NCI-H345 treated with DMSO at 0.1 percent for 48 hours (cell line): Measurements from ENCODE around the gene ZNF362.
"Not testable (repeated sequence)": the region's sequence is repeated elsewhere in the genome, so short reads cannot be mapped to it uniquely, and the experiment has no call there.

Experiments used
- DNase-seq: peaks from one replicate; lab custom pipeline; 2025; ENCODE audit not compliant: unreplicated experiment; lab: John Stamatoyannopoulos, UW

ZNF362 gene

DNA sequence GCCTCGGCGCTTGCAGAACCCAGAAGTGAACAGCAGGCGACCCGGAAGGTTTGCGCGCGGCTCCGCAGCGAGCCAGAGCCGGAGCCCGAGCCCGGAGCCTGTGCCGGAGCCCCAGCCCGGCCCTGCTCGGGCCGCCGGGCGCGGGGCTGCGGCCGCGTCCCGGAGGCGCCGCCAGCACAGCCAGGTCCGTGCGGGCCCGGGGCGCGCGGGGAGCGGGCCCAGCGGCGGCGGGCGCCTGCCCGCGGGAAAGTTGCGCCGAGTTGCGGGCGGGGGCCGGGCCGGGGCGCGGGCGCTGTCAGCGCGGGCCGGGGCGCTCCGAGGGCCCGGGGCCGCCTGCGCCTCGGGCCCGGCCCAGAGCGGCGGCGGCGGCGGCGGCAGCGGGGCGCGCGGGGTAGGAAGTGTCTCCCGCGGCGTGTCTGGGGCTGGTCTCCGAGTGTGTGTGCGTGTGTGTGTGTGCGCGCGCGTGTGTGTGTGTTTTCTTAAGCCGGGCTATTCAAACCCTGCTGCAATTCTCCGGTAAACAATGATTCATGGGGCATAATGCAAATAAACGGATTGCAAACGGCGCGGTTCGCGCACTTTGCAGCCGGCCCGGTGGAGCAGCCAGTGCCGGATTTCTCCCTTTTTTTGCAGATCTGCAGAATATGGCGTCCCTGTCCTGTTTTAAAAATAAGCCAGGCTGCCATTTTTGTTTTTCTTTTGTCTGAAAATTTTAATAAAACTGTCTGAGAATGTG is at the start of gene ZNF362:
TSS of gene ZNF362 (plus strand) at position 22 of the 736 bp plus-strand sequence. CDS start 14,083 bp downstream, outside the sequence.
- peak; percentile 74 for DNase-seq

DNA sequence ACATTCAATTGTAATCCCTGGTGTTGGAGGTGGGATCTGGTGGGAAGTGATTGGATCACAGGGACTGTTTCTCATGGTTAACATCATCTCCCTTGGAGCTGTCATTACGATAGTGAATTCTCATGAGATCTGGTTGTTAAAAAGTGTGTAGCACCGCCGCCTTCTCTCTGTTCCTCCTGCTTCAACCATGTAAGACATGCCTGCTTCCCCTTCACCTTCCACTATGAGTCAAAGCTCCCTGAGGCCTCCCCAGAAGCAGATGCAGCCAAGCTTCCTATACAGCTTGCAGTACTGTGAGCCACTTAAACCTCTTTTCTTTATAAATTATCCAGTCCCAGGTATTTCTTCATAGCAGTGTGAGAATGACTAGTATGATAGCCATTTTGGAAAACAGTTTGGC is 44.3 kb upstream of the ZNF362 start:
- no peak for DNase-seq

DNA sequence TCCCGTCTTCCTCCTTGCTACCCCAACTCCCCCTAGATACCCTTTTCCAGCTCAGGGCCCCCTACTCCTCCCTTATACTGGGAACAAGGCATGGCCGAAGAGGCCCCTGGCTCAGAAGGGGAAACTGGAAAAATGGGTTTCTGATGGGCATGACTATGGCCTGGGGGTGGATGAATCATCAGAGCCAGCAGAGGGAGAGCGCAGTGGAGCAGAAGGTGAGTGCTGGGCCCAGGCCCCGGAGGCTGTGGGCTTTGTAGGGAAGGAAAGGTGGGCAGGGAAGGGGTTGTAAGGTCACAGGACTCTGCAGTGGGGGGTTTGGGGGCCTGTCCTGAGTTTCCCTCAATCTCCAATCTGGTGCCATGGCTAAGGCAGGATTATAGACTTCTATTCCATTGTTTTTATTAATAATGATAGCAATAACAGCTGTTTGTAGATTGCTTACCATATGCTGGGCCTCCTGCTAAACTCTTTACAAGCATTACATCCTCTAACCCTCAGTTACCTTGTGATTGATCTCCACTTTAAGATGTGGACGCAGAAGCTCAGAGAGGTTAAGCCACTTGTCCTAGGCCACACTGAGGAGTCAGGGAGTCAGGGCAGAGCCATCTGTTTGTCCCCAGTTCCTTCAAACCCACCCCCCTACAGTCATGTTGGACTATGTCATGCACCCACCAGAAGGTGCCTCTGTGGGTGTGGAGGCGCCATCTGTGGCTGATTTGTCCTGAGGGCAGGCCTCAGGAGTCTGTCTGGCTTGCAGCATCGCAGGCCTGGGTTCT is 36.2 kb upstream of the ZNF362 start:
- DNase-seq = no peak

- DNase-seq = no peak
Measured at GRCh38 chr1:33220676-33221384, 35.5 kb upstream of the ZNF362 start.

GRCh38 chr1:33221385-33221758 is 34.9 kb upstream of the ZNF362 start:
- DNase-seq = no peak

DNA sequence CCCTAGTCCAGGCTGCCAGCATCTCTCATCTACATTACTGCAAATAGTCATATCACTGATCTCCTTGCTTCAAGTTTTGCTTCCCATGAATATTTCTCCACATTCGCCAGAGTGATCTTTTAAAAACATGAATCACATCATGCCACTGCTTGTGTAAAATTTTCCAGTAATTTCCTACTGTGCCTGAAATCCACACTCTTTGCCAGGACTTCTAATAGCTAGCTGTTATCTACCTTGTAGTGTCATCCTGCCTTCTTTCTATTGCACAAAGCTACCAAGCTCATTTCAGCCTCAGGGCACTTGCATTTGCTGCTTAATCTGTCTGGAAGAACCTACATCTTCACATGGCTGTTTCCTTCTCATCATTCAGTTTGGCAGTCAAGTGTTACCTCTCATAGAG is 33.9 kb upstream of the ZNF362 start:
- DNase-seq = no peak

- no peak for DNase-seq
Measured at GRCh38 chr1:33224166-33224707, 32.1 kb upstream of the ZNF362 start.

- DNase-seq = no peak
Measured at GRCh38 chr1:33225586-33225985, 30.7 kb upstream of the ZNF362 start.

- DNase-seq = no peak
Measured at GRCh38 chr1:33228935-33229487, 27.3 kb upstream of the ZNF362 start.

DNA sequence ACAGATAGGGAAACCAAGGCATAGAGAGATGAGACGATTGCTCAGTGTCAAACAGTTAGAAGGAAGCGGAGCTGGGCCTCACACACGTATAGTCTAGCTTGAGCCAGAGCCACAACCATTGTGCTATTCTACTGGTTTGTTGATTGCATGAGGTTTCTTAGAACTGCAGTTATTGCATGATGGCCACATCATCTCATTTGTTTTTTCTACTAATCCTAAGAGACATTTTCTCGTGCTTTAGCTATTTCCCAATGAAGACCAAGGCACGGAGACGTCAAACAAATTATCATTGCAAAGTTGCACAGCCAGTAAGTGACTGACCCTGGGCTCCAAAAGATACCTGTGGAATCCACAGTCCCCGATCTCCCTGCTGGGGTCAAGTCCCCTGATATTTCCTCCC is 25.1 kb upstream of the ZNF362 start:
- DNase-seq = no peak

- DNase-seq = no peak
Measured at GRCh38 chr1:33232716-33233115, 23.6 kb upstream of the ZNF362 start.

- DNase-seq = no peak
Measured at GRCh38 chr1:33234131-33234530, 22.2 kb upstream of the ZNF362 start.

DNA sequence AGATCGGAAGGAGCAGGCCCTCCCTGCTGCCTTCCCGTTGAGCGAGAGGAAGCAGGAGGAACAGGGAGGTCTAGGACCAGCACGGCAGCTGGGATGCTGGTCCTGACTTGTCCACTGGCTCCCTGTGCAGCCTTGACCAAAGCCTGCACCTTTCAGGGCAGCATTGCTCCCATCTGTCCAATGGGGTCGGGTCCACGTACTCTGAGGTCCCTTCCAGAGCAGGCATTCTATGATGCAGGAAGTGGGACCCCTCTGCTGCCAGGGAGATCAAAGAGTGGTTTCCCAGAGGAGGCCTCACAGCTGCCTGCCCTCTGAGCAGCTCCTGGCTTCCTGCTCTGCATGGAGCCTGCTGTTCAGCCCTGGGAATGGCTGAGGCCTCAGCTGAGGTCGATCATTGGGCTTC is 21.7 kb upstream of the ZNF362 start:
- DNase-seq = no peak

- no peak for DNase-seq
Measured at GRCh38 chr1:33235521-33235920, 20.8 kb upstream of the ZNF362 start.

DNA sequence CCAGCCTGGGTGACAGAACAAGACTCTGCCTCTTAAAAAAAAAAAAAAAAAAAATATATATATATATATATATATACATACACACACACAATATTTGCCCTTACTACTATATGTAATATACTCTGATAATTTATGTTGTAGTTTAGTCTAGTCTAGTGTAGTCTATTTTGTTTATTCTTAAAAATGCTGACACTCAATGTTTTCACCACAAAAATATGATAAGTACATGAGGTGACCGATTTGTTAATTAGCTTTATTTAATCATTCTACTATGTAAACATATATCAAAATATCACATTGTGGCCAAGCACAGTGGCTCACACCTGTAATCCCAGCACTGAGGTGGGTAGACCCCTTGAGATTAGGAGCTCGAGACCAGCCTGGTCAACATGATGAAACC is 19.8 kb upstream of the ZNF362 start:
- no peak for DNase-seq

DNA sequence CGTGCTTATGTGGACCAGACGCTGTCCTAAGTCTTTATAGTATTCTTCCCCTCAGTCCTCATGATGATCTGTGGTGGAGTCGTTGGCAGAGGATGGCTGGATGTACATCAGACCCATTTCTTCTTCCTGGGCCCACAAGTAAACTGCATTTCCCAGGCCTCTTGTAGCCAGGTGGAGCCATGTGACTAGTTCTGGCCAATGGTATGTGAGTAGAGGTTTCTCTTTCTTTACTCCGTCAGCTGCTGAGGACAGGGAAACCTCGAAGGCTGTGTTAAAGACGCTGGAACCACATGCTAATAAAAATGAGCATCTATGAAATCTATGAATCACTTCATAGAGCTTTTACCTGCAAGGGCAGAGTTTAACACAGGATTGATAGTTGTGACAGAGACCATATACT is 18.7 kb upstream of the ZNF362 start:
- DNase-seq = no peak

- DNase-seq = not testable (repeated sequence)
Measured at GRCh38 chr1:33238194-33238724, 18.0 kb upstream of the ZNF362 start.

DNA sequence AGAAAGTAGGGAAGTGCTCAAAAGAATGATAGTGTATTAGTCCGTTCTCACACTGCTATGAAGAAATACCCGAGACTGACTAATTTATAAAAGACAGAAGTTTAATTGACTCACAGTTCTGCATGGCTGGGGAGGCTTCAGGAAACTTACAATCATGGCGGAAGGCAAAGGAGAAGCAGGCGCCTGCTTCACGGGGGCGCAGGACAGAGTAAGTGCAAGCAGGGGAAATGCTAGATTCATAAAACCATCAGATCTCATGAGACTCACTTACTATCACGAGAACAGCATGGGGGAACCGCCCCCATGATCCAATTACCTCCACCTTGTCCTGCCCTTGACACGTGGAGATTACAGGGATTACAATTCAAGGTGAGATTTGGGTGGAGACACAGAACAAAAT is 16.9 kb upstream of the ZNF362 start:
- not testable (repeated sequence) for DNase-seq

DNA sequence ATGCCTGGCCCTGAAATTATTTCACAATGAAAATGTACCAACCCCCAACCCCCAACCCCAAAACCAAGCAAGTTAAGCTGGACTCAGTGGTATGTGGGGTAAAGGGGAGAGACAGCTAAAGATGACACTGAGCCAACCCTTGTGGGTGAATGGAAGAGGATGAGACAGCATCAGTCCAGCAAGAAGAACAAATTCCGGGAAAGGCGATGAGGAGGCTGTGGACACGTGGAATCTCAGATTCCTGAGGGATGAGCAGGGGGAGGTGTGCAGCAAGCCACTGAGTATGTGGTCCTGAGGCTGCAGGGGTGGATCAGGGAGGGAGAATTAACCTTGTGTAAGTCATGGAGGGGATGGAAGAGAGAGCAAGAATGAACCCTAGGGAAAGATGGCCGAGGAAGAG is 14.4 kb upstream of the ZNF362 start:
- no peak for DNase-seq

DNA sequence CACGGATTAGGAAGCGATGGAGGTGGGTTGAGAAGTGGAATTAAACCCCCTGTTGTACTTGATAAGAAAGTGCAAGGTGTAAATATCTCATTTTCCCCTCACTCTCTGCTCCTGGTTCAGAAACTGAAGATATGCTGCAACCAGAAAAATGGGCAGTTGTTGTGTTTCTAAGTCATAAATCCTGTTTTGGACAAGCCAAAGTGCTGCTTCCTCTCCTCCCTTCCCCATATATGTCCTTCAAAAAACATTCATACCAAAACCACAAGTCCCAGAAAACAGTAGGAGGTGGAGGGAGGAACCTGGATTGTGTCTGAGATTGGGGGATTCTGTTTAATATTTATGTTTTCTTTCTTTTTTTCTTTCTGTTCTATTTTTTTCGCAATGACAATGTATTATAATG is 13.6 kb upstream of the ZNF362 start:
- DNase-seq = no peak
